Muscle layer of duodenum (tissue), 2 donors: Measurements from ENCODE around the gene TMEM154.

ENCODE experiments used
- H3K27ac ChIP-seq: one replicate; pipeline ENCODE4 v1.7.0; 2013; ENCODE audit warnings: mild to moderate bottlenecking, low read length
- H3K27me3 ChIP-seq: one replicate; pipeline ENCODE4 v1.7.0; 2013; ENCODE audit warnings: low read depth, mild to moderate bottlenecking, control low read depth, low read length
- H3K36me3 ChIP-seq, 2 donors: one replicate each; pipeline ENCODE4 v1.7.0; 2013; ENCODE audit warnings: low read length in 2 of 2, control low read depth in 1 of 2, mild to moderate bottlenecking in 1 of 2; ENCODE audit not compliant: insufficient read depth in 2 of 2, control insufficient read depth in 1 of 2
- H3K4me1 ChIP-seq, 2 donors: one replicate each; pipeline ENCODE4 v1.7.0; 2013; ENCODE audit warnings: low read length in 2 of 2, mild to moderate bottlenecking in 2 of 2, control low read depth in 1 of 2, moderate library complexity in 1 of 2; ENCODE audit not compliant: insufficient read depth in 2 of 2, control insufficient read depth in 1 of 2
- H3K4me3 ChIP-seq, 2 donors: one replicate each; pipeline ENCODE4 v1.7.0; 2013; ENCODE audit warnings: low read length in 2 of 2, low read depth in 1 of 2, mild to moderate bottlenecking in 1 of 2
- H3K9me3 ChIP-seq, 2 donors: one replicate each; pipeline ENCODE4 v1.7.0; 2013; ENCODE audit warnings: low read length in 2 of 2, control low read depth in 1 of 2, mild to moderate bottlenecking in 1 of 2; ENCODE audit not compliant: control insufficient read depth in 1 of 2
- donor health status: healthy.

Gene TMEM154

DNA sequence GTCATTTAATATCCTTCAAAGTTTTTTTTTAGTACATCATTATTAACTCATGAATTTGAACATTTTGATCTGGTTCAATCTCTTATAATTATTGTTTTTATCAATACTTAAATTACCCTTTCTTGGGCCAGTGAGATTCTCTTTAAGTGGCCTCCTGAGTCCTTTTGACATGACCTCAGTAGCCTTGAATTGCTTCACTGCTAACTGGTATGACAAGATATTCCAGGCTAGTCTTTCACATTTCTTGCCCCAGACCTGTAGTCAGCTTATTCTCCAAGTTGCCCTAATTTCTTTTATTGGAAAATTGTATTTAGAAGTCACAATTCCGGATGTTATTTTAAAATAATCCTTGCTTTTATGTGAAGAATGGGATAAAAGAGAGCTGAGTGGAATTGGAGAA lies 108.5 kb downstream of the TMEM154 start:
- Histone ChIP-seq H3K27me3 (no peaks in the 10 kb centered on the region), H3K4me3 (no peak overlapping the region), H3K36me3 (no peaks in the 10 kb centered on the region), H3K9me3 (no peaks in the 10 kb centered on the region), H3K27ac (no peak overlapping the region), H3K4me1 (no peaks in the 10 kb centered on the region)
